ENCODE measurements around the gene MEX3C.

DNA sequence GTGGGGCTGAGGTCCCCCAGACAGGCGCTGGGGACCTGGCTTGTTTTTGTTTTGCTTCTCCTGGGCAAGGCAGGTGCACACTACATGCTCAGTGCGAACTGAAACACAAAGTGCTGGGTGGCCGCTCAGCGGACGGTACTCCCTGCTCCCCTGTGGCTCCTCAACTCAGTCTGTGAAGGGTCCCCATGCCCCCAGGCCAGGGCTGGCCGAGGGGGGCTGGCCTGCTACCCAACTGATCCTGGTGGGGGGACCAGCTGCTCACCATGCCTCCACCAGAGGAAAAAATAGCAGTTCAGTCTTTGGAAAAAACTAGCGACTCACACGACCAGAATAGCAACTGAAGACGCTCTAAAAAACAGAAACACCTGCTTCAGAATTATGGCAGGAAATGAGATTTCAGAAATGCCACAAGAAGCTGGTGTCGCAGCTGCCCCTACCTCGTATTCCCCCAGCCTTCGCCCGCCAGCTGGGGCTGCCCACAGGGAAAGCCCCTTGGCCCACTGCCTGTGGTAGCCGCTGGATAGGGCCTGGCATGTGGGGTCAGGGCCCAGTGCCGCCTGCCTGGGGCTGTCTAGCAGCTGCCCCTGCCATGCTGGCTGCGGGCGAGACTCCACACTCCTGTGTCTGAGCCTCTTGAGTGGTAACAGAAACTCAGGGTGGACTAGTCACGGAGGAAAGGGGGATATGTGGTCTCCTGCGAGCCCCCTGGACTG, 43.7 kb downstream of the MEX3C start:
- no peak for TF ChIP-seq EZH2 (IDR thresholded peaks at IDR 0.05; ENCODE audit: borderline replicate concordance)
- TF ChIP-seq, protein P1, sequence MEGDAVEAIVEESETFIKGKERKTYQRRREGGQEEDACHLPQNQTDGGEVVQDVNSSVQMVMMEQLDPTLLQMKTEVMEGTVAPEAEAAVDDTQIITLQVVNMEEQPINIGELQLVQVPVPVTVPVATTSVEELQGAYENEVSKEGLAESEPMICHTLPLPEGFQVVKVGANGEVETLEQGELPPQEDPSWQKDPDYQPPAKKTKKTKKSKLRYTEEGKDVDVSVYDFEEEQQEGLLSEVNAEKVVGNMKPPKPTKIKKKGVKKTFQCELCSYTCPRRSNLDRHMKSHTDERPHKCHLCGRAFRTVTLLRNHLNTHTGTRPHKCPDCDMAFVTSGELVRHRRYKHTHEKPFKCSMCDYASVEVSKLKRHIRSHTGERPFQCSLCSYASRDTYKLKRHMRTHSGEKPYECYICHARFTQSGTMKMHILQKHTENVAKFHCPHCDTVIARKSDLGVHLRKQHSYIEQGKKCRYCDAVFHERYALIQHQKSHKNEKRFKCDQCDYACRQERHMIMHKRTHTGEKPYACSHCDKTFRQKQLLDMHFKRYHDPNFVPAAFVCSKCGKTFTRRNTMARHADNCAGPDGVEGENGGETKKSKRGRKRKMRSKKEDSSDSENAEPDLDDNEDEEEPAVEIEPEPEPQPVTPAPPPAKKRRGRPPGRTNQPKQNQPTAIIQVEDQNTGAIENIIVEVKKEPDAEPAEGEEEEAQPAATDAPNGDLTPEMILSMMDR (IDR thresholded peaks at IDR 0.05; ENCODE audit: poor library complexity), result no peak

Measured in hepatocyte (in vitro differentiated cells).